HCT116 (cell line): ENCODE results near the gene FBN1.

Source experiments
- CTCF ChIP-seq, 3 experiments: fragments of 200-600 bp in 1 of 3; sonication (generic) in 1 of 3; IDR thresholded peaks in 2 of 3; conservative IDR thresholded peaks in 1 of 3; 2 replicates each; pipeline ENCODE4 v1.5.1; 2012 to 2017; ENCODE audit warnings: low read depth in 2 of 3, low read length in 2 of 3, antibody characterized with exemption in 1 of 3, borderline replicate concordance in 1 of 3, control low read depth in 1 of 3, mild to moderate bottlenecking in 1 of 3, mixed read lengths in 1 of 3, mixed run types in 1 of 3, moderate library complexity in 1 of 3; ENCODE audit not compliant: insufficient read depth in 1 of 3
- EZH2 ChIP-seq: fragments of 200-600 bp; sonication (generic); IDR thresholded peaks from 2 replicates; pipeline ENCODE4 v1.6.1; 2017; ENCODE audit warnings: antibody characterized with exemption, mixed run types
- EZH2phosphoT487 ChIP-seq: fragments of 200-600 bp; IDR thresholded peaks from 2 replicates; pipeline ENCODE4 v1.6.1; 2018; ENCODE audit warnings: antibody characterized with exemption, borderline replicate concordance
- JUND ChIP-seq: IDR thresholded peaks from 2 replicates; pipeline ENCODE4 v1.6.1; 2012
- MAX ChIP-seq: IDR thresholded peaks from 2 replicates; pipeline ENCODE4 v1.6.1; 2012
- SP1 ChIP-seq: IDR thresholded peaks from 2 replicates; pipeline ENCODE4 v1.6.1; 2012; ENCODE audit warnings: low read depth
- SRF ChIP-seq: IDR thresholded peaks from 2 replicates; pipeline ENCODE4 v1.6.1; 2012; ENCODE audit warnings: low read depth
- YY1 ChIP-seq: IDR thresholded peaks from 2 replicates; pipeline ENCODE4 v1.6.1; 2011; ENCODE audit warnings: low read length, low read depth, moderate library complexity, mild to moderate bottlenecking; ENCODE audit not compliant: insufficient replicate concordance; ENCODE audit errors: extremely low read depth

GRCh38 chr15:48592933-48593332, 52.6 kb downstream of the FBN1 start:
- TF ChIP-seq EZH2phosphoT487 (no peak), CTCF (IDR thresholded peaks at IDR 0.05 in 2 of 3, conservative IDR thresholded peaks at IDR 0.05 in 1 of 3; ENCODE audit: borderline replicate concordance in 1 of 3, insufficient read depth in 1 of 3, low read depth in 2 of 3, low read length in 2 of 3) (no peak), MAX (no peak), SP1 (no peak), EZH2 (no peak), JUND (no peak), SRF (no peak), YY1 (no peak)
